GM12878 (cell line): ENCODE measurements around the gene WNT11. TPM values are rescaled to one million over a fixed set of nuclear protein-coding genes. Genes with fewer than 3 reads are reported as not detected.

ENCODE experiments used
- BRCA1 ChIP-seq: IDR thresholded peaks from 2 replicates; pipeline ENCODE4 v1.6.1; 2011; ENCODE audit warnings: low read depth, low read length, improper control_type of control experiment
- TARDBP ChIP-seq: IDR thresholded peaks from 2 replicates; pipeline ENCODE4 v1.6.1; 2016; ENCODE audit warnings: borderline replicate concordance
- polyA plus RNA-seq, 11 experiments: library from polyadenylated mRNA; depleted of rRNA in 4 of 11; unstranded in 6 of 11; stranded (reverse) in 5 of 11; fragments of >200 nt; fragmentation: Nextera tagmentation in 4 of 11; fragmentation: Illumina TruSeq in 1 of 11; extraction: Ambion mirVana in 4 of 11; extraction: Trizol in 1 of 11; gene quantifications; 1 replicate in 1 of 11; 2 replicates in 10 of 11; pipeline versions ENCODE4 v1.2.1 to v1.2.3, GENCODE V29; 2011 to 2016; ENCODE audit warnings: inconsistent platforms in 2 of 11, missing spikeins in 2 of 11, low read depth in 1 of 11
- total RNA-seq, 4 experiments: library from RNA; depleted of rRNA in 3 of 4; stranded (reverse); fragments of >200 nt in 3 of 4; fragmentation: Illumina TruSeq in 1 of 4; extraction: Trizol in 1 of 4; gene quantifications; 2 replicates each; pipeline versions ENCODE4 v1.2.1 to v1.2.3, GENCODE V29; 2013 to 2021
- TF ChIP-seq, protein P1 (sequence below): fragments of 450-650 bp; IDR thresholded peaks from 2 replicates; pipeline ENCODE4 v1.6.1; 2017; ENCODE audit warnings: mild to moderate bottlenecking, moderate library complexity
- TF ChIP-seq, protein P2 (sequence below): fragments of 450-650 bp; formaldehyde crosslinking; IDR thresholded peaks from 2 replicates; pipeline ENCODE4 v1.4.0; 2020; ENCODE audit warnings: mild to moderate bottlenecking, moderate library complexity

The WNT11 gene
- total and polyA plus RNA-seq, 10 of the 15 experiments (the other 5 are each of a cell fraction or from before 2014, with no cell fraction given) = 0.05 to 0.19 TPM; not detected in 8

DNA sequence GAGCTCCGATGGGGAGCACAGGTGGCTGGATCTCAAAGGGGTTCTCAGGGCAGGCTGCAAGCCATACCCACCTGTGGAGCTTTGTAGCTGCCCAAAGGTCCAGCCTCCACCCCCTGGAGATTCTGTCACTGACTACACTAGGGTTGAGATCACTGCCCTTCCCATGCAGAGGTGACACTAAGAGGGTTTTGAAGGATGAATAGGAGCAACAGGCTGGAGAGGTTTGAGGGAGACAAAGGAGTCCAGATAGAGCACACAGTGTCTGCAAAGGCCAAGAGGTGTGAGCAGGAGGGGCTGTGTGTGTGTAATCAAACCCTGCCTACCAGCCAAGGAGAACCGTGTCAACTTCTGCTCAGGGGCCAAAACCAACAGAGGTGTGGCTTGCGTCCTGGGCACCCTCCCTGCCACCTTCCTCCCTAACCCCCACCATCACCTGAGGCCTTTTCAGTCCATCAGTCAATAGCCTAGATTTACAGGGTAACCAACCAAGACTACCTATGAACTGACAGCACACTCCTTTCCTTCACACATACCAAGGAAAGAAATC is 43.0 kb upstream of the WNT11 start (continued):
- TF ChIP-seq BRCA1 (no peak), TARDBP (no peak)
- TF ChIP-seq, protein P1, sequence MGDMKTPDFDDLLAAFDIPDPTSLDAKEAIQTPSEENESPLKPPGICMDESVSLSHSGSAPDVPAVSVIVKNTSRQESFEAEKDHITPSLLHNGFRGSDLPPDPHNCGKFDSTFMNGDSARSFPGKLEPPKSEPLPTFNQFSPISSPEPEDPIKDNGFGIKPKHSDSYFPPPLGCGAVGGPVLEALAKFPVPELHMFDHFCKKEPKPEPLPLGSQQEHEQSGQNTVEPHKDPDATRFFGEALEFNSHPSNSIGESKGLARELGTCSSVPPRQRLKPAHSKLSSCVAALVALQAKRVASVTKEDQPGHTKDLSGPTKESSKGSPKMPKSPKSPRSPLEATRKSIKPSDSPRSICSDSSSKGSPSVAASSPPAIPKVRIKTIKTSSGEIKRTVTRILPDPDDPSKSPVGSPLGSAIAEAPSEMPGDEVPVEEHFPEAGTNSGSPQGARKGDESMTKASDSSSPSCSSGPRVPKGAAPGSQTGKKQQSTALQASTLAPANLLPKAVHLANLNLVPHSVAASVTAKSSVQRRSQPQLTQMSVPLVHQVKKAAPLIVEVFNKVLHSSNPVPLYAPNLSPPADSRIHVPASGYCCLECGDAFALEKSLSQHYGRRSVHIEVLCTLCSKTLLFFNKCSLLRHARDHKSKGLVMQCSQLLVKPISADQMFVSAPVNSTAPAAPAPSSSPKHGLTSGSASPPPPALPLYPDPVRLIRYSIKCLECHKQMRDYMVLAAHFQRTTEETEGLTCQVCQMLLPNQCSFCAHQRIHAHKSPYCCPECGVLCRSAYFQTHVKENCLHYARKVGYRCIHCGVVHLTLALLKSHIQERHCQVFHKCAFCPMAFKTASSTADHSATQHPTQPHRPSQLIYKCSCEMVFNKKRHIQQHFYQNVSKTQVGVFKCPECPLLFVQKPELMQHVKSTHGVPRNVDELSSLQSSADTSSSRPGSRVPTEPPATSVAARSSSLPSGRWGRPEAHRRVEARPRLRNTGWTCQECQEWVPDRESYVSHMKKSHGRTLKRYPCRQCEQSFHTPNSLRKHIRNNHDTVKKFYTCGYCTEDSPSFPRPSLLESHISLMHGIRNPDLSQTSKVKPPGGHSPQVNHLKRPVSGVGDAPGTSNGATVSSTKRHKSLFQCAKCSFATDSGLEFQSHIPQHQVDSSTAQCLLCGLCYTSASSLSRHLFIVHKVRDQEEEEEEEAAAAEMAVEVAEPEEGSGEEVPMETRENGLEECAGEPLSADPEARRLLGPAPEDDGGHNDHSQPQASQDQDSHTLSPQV = no peak
- TF ChIP-seq, protein P2, sequence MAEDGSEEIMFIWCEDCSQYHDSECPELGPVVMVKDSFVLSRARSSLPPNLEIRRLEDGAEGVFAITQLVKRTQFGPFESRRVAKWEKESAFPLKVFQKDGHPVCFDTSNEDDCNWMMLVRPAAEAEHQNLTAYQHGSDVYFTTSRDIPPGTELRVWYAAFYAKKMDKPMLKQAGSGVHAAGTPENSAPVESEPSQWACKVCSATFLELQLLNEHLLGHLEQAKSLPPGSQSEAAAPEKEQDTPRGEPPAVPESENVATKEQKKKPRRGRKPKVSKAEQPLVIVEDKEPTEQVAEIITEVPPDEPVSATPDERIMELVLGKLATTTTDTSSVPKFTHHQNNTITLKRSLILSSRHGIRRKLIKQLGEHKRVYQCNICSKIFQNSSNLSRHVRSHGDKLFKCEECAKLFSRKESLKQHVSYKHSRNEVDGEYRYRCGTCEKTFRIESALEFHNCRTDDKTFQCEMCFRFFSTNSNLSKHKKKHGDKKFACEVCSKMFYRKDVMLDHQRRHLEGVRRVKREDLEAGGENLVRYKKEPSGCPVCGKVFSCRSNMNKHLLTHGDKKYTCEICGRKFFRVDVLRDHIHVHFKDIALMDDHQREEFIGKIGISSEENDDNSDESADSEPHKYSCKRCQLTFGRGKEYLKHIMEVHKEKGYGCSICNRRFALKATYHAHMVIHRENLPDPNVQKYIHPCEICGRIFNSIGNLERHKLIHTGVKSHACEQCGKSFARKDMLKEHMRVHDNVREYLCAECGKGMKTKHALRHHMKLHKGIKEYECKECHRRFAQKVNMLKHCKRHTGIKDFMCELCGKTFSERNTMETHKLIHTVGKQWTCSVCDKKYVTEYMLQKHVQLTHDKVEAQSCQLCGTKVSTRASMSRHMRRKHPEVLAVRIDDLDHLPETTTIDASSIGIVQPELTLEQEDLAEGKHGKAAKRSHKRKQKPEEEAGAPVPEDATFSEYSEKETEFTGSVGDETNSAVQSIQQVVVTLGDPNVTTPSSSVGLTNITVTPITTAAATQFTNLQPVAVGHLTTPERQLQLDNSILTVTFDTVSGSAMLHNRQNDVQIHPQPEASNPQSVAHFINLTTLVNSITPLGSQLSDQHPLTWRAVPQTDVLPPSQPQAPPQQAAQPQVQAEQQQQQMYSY (CRISPR knock-in tag) = no peak
